ENCODE data around the gene MYOZ3. TPM values are rescaled to one million over a fixed set of nuclear protein-coding genes. Genes with fewer than 3 reads are reported as not detected.

MYOZ3 gene
- total RNA-seq, 4 donors from 2014 or later = 4.8 to 12.6 (median 11.3) TPM

GRCh38 chr5:150651382-150651781 is 9.7 kb upstream of the MYOZ3 start:
- Histone ChIP-seq H3K36me3 (peaks cover 0 to 24% of the 10 kb centered on the region in 2 donors), H3K4me1 (peaks cover 65 to 81% of the 10 kb centered on the region in 2 donors), H3K27ac (peak overlapping the region; percentile 96 to 100 (median 100)), H3K9me3 (no peaks in the 10 kb centered on the region), H3K27me3 (no peaks in the 10 kb centered on the region), H3K4me3 (no peak overlapping the region)
- intact Hi-C loops (cut with DNase I; ENCODE audit: low total_unique reads) (loop anchor here (10.0 kb wide), 1 partner anchor 373 kb away; the partner anchor contains the start of gene GPX3), in situ Hi-C loops (cut with MboI; ENCODE audit: low sequenced_read_pairs in 4 of 4) (loop anchor here (5.0 to 10.0 kb wide), 3 partner anchors 57 to 89 kb away; no protein-coding TSS in a partner anchor)
- TF ChIP-seq CTCF (IDR thresholded peaks at IDR 0.05 in 4 of 5, conservative IDR thresholded peaks at IDR 0.05 in 1 of 5) (no peak), POLR2A (IDR thresholded peaks at IDR 0.05) (no peak)
- ATAC-seq (peak in 1 of 2 donors; percentile 24), DNase-seq (peak in 1 of 2 donors; percentile 77)

GRCh38 chr5:150651924-150652671 is 9.0 kb upstream of the MYOZ3 start:
- Histone ChIP-seq H3K27ac (peak overlapping the region; percentile 96 to 100 (median 100)), H3K36me3 (peaks cover 0 to 24% of the 10 kb centered on the region in 2 donors), H3K27me3 (no peaks in the 10 kb centered on the region), H3K4me3 (no peak overlapping the region), H3K9me3 (no peaks in the 10 kb centered on the region), H3K4me1 (peaks cover 67 to 78% of the 10 kb centered on the region in 2 donors)
- ATAC-seq = no peak
- intact Hi-C loops (cut with DNase I; ENCODE audit: low total_unique reads) (loop anchor here (10.0 kb wide), 1 partner anchor 373 kb away; the partner anchor contains the start of gene GPX3), in situ Hi-C loops (cut with MboI; ENCODE audit: low sequenced_read_pairs in 4 of 4) (loop anchor here (5.0 to 10.0 kb wide), 3 partner anchors 57 to 90 kb away; no protein-coding TSS in a partner anchor)
- TF ChIP-seq POLR2A (IDR thresholded peaks at IDR 0.05) (no peak), CTCF (IDR thresholded peaks at IDR 0.05 in 4 of 5, conservative IDR thresholded peaks at IDR 0.05 in 1 of 5) (no peak)
- DNase-seq = no peak

- Histone ChIP-seq H3K36me3 (peaks cover 0 to 22% of the 10 kb centered on the region in 2 donors), H3K9me3 (no peaks in the 10 kb centered on the region), H3K27ac (peak overlapping the region; percentile 96 to 100 (median 100)), H3K27me3 (no peaks in the 10 kb centered on the region), H3K4me1 (peaks cover 67 to 78% of the 10 kb centered on the region in 2 donors), H3K4me3 (no peak overlapping the region)
- no peak for TF ChIP-seq POLR2A (IDR thresholded peaks at IDR 0.05)
- TF ChIP-seq CTCF (IDR thresholded peaks at IDR 0.05 in 4 of 5, conservative IDR thresholded peaks at IDR 0.05 in 1 of 5) = peak in 1 of 5 experiments; percentile 15
- intact Hi-C loops (cut with DNase I; ENCODE audit: low total_unique reads) (loop anchor here (10.0 kb wide), 1 partner anchor 372 kb away; the partner anchor contains the start of gene GPX3), in situ Hi-C loops (cut with MboI; ENCODE audit: low sequenced_read_pairs in 4 of 4) (loop anchor here (5.0 to 10.0 kb wide), 3 partner anchors 58 to 91 kb away; no protein-coding TSS in a partner anchor)
- no peak for DNase-seq
- no peak for ATAC-seq
Observed at GRCh38 chr5:150653145-150653761, 7.8 kb upstream of the MYOZ3 start.

GRCh38 chr5:150653762-150654556 is 7.1 kb upstream of the MYOZ3 start:
- H3K4me1 ChIP-seq = peaks cover 67 to 78% of the 10 kb centered on the region in 2 donors
- H3K36me3 ChIP-seq = peaks cover 0 to 15% of the 10 kb centered on the region in 2 donors

More at GRCh38 chr5:150653762-150654556, 7.1 kb upstream of the MYOZ3 start:
- Histone ChIP-seq H3K4me3 (no peak overlapping the region), H3K27ac (peak overlapping the region; percentile 99 to 100 (median 100)), H3K9me3 (no peaks in the 10 kb centered on the region), H3K27me3 (no peaks in the 10 kb centered on the region)
- TF ChIP-seq POLR2A (IDR thresholded peaks at IDR 0.05) = no peak
- no peak for TF ChIP-seq CTCF (IDR thresholded peaks at IDR 0.05 in 4 of 5, conservative IDR thresholded peaks at IDR 0.05 in 1 of 5)
- DNase-seq = no peak
- no peak for ATAC-seq
- intact Hi-C loops (cut with DNase I; ENCODE audit: low total_unique reads) (loop anchor here (10.0 kb wide), 1 partner anchor 371 kb away; the partner anchor contains the start of gene GPX3), in situ Hi-C loops (cut with MboI; ENCODE audit: low sequenced_read_pairs in 4 of 4) (loop anchor here (5.0 to 10.0 kb wide), 3 partner anchors 59 to 92 kb away; no protein-coding TSS in a partner anchor)
